SK-N-SH (cell line): Measurements from ENCODE around the gene FYTTD1. TPM values are rescaled to one million over a fixed set of nuclear protein-coding genes. Genes with fewer than 3 reads are reported as not detected.
"Not testable (repeated sequence)": the region's sequence is repeated elsewhere in the genome, so short reads cannot be mapped to it uniquely, and the experiment has no call there.

Experiments used
- CTCF ChIA-PET: fragments of 300-600, 350-600 bp; formaldehyde crosslinking; extraction: SDS; loops from one replicate; lab custom pipeline; 2021; lab: Yijun Ruan, JAX
- POLR2A ChIA-PET: fragments of 350-600 bp; sonication (Branson Sonifier 250); formaldehyde crosslinking; extraction: SDS; loops from one replicate; lab custom pipeline; 2020; ENCODE audit warnings: antibody characterized with exemption, inconsistent platforms; lab: Yijun Ruan, JAX
- DNase-seq: peaks from one replicate; pipeline ENCODE4 v3.0.0; 2012
- H2AFZ ChIP-seq: fragments of 200-600 bp; sonication (generic); 2 replicates; pipeline ENCODE4 v1.8.1; 2016; ENCODE audit warnings: antibody characterized with exemption, mild to moderate bottlenecking, low read depth
- H3F3A ChIP-seq: fragments of 200-600 bp; sonication (generic); replicated peaks from 2 replicates; pipeline ENCODE3; 2016; ENCODE audit warnings: antibody characterized with exemption, mild to moderate bottlenecking; ENCODE audit not compliant: insufficient read depth
- H3K27ac ChIP-seq, 2 experiments: fragments of 200-500 bp in 1 of 2; fragments of 200-600 bp in 1 of 2; sonication (Bioruptor generic) in 1 of 2; sonication (generic), shearing (Covaris generic) in 1 of 2; 2 replicates each; pipeline versions ENCODE4 v1.5.1 to v1.6.1; 2014 to 2016; ENCODE audit warnings: low read depth in 2 of 2, inconsistent platforms in 1 of 2, low read length in 1 of 2, mild to moderate bottlenecking in 1 of 2, mixed read lengths in 1 of 2
- H3K27me3 ChIP-seq: fragments of 200-600 bp; sonication (generic), shearing (Covaris generic); 2 replicates; pipeline ENCODE4 v1.6.1; 2016; ENCODE audit warnings: mixed run types; ENCODE audit not compliant: insufficient read depth
- H3K36me3 ChIP-seq, 2 experiments: fragments of 200-500 bp in 1 of 2; fragments of 200-600 bp in 1 of 2; sonication (Bioruptor generic) in 1 of 2; sonication (generic) in 1 of 2; replicated peaks in 1 of 2; 2 replicates each; pipeline versions ENCODE3 to v1.5.1; 2014 to 2016; ENCODE audit warnings: low read length in 1 of 2, mild to moderate bottlenecking in 1 of 2; ENCODE audit not compliant: insufficient read depth in 2 of 2, control insufficient read depth in 1 of 2
- H3K4me1 ChIP-seq, 2 experiments: fragments of 200-500 bp in 1 of 2; fragments of 200-600 bp in 1 of 2; sonication (Bioruptor generic) in 1 of 2; sonication (generic), shearing (Covaris generic) in 1 of 2; 2 replicates each; pipeline versions ENCODE4 v1.5.1 to v1.6.1; 2014 to 2016; ENCODE audit warnings: low read depth in 1 of 2, low read length in 1 of 2, mixed run types in 1 of 2; ENCODE audit not compliant: insufficient read depth in 2 of 2, control insufficient read depth in 1 of 2
- H3K4me2 ChIP-seq: fragments of 200-600 bp; sonication (generic), shearing (Covaris generic); 2 replicates; pipeline ENCODE4 v1.6.1; 2017; ENCODE audit warnings: mixed run types
- H3K4me3 ChIP-seq, 2 experiments: fragments of 200-500 bp in 1 of 2; fragments of 200-600 bp in 1 of 2; sonication (Bioruptor generic) in 1 of 2; sonication (generic), shearing (Covaris generic) in 1 of 2; 2 replicates each; pipeline versions ENCODE4 v1.5.1 to v1.8.1; 2014 to 2016; ENCODE audit warnings: low read depth in 2 of 2, inconsistent platforms in 1 of 2, low read length in 1 of 2, mild to moderate bottlenecking in 1 of 2, mixed read lengths in 1 of 2, moderate library complexity in 1 of 2
- H3K79me2 ChIP-seq: fragments of 200-600 bp; sonication (generic); 2 replicates; pipeline ENCODE4 v1.8.1; 2017; ENCODE audit warnings: mild to moderate bottlenecking; ENCODE audit not compliant: insufficient read depth
- H3K9ac ChIP-seq: fragments of 200-600 bp; sonication (generic); 2 replicates; pipeline ENCODE4 v1.6.1; 2017; ENCODE audit warnings: mixed run types
- H3K9me2 ChIP-seq: fragments of 200-600 bp; sonication (generic); 2 replicates; pipeline ENCODE4 v1.6.1; 2017; ENCODE audit warnings: mixed run types
- H3K9me3 ChIP-seq: fragments of 200-600 bp; sonication (generic); 2 replicates; pipeline ENCODE4 v1.6.1; 2017; ENCODE audit warnings: mixed run types, mild to moderate bottlenecking, moderate library complexity
- H4K20me1 ChIP-seq: fragments of 200-600 bp; sonication (generic); 2 replicates; pipeline ENCODE4 v1.6.1; 2017; ENCODE audit warnings: mild to moderate bottlenecking, mixed run types; ENCODE audit not compliant: insufficient read depth
- CTCF ChIP-seq: fragments of 200-600 bp; sonication (generic); IDR thresholded peaks from 2 replicates; pipeline ENCODE4 v1.6.1; 2017; ENCODE audit warnings: antibody characterized with exemption, mild to moderate bottlenecking, moderate library complexity
- FOXM1 ChIP-seq: IDR thresholded peaks from 2 replicates; pipeline ENCODE4 v1.4.0; 2012; ENCODE audit warnings: low read depth, mild to moderate bottlenecking
- GABPA ChIP-seq: IDR thresholded peaks from 2 replicates; pipeline ENCODE4 v1.4.0; 2012; ENCODE audit warnings: low read depth, mild to moderate bottlenecking
- GATA2 ChIP-seq: sonication (generic); formaldehyde crosslinking; IDR thresholded peaks from 2 replicates; pipeline ENCODE4 v1.5.0; 2020; ENCODE audit warnings: mild to moderate bottlenecking, missing genetic modification reagents
- RXRA ChIP-seq: IDR thresholded peaks from 2 replicates; pipeline ENCODE4 v1.4.0; 2012; ENCODE audit warnings: low read depth, mild to moderate bottlenecking, borderline replicate concordance
- WGBS: methylation state at CpG from one replicate; pipeline ENCODE4 v1.1.6; 2017; ENCODE audit warnings: low lambda C conversion rate; 5-methylcytosine and 5-hydroxymethylcytosine counted together
- polyA plus RNA-seq, 3 experiments: library from polyadenylated mRNA; depleted of rRNA; stranded (reverse); fragments of >200 nt; gene quantifications; 2 replicates each; pipeline ENCODE4 v1.2.3, GENCODE V29; 2012

Gene FYTTD1
- polyA plus RNA-seq, 1 of the 3 experiments (the other 2 are of a cell fraction), result 14.7 TPM

GRCh38 chr3:197701841-197702240 is 47.8 kb upstream of the FYTTD1 start:
- ChIA-PET CTCF (interaction anchor here (0.9 to 2.6 kb wide), 2 partner anchors 9 to 103 kb away, joined by 3 to 8 read pairs; no protein-coding TSS in a partner anchor), POLR2A (no interaction called here)
- Histone ChIP-seq H3K27ac (no peak overlapping the region), H3F3A (no peaks in the 10 kb centered on the region), H3K9me2 (no peaks in the 10 kb centered on the region), H3K36me3 (peaks cover 34 to 43% of the 10 kb centered on the region in 2 experiments), H3K4me2 (no peak overlapping the region), H4K20me1 (no peaks in the 10 kb centered on the region), H3K4me3 (no peak overlapping the region), H3K4me1 (peaks cover 0 to 3% of the 10 kb centered on the region in 2 experiments; a peak in 1 of 4 replicates), H3K27me3 (no peaks in the 10 kb centered on the region), H2AFZ (no peak overlapping the region), H3K79me2 (no peaks in the 10 kb centered on the region; the same call in 1 of the 2 replicates), H3K9me3 (no peaks in the 10 kb centered on the region)
- DNase-seq, result no peak
- TF ChIP-seq GATA2 (CRISPR knock-in tag), result no peak
- TF ChIP-seq, all 33 proteins: peak for 0
- H3K9ac ChIP-seq, result no peak overlapping the region
- WGBS, result 98% methylated on average over 4 of the region's 4 CpGs

GRCh38 chr3:197706658-197707057 is 43.0 kb upstream of the FYTTD1 start:
- Histone ChIP-seq H3K9me3 (no peaks in the 10 kb centered on the region), H3K79me2 (peaks cover 20% of the 10 kb centered on the region), H3F3A (peaks cover 8% of the 10 kb centered on the region), H3K9me2 (no peaks in the 10 kb centered on the region), H3K27me3 (no peaks in the 10 kb centered on the region), H3K27ac (no peak overlapping the region), H3K4me2 (no peak overlapping the region), H3K4me1 (peaks cover 0 to 6% of the 10 kb centered on the region in 2 experiments; a peak in 1 of 4 replicates), H3K9ac (no peak overlapping the region), H3K4me3 (no peak overlapping the region), H3K36me3 (peaks cover 11 to 12% of the 10 kb centered on the region in 2 experiments), H2AFZ (no peak overlapping the region), H4K20me1 (no peaks in the 10 kb centered on the region)
- 98% methylated on average over 7 of the region's 7 CpGs for WGBS
- ChIA-PET POLR2A (no interaction called here), CTCF (no interaction called here)
- DNase-seq, result no peak
- TF ChIP-seq CTCF (no peak), FOXM1 (no peak), RXRA (no peak)

GRCh38 chr3:197709135-197709534 is 40.5 kb upstream of the FYTTD1 start:
- TF ChIP-seq FOXM1 (no peak), GABPA (no peak)
- TF ChIP-seq, all 33 proteins: peak for 0
- Histone ChIP-seq H3K4me2 (no peak overlapping the region), H3K36me3 (peaks cover 4% of the 10 kb centered on the region in 2 experiments), H3K4me3 (no peak overlapping the region), H3K4me1 (peaks cover 6 to 18% of the 10 kb centered on the region in 2 experiments; a peak in 3 of 4 replicates), H3K9ac (no peak overlapping the region), H3F3A (peaks cover 28% of the 10 kb centered on the region), H3K9me3 (no peaks in the 10 kb centered on the region), H4K20me1 (no peaks in the 10 kb centered on the region), H3K9me2 (no peaks in the 10 kb centered on the region), H2AFZ (no peak overlapping the region), H3K79me2 (peaks cover 21% of the 10 kb centered on the region), H3K27me3 (no peaks in the 10 kb centered on the region), H3K27ac (no peak overlapping the region)
- ChIA-PET POLR2A (no interaction called here), CTCF (no interaction called here)
- no peak for DNase-seq
- WGBS, result 100% methylated on average over 9 of the region's 9 CpGs

GRCh38 chr3:197710965-197711364 is 38.7 kb upstream of the FYTTD1 start:
- DNase-seq, POLR2A ChIA-PET, H3K36me3 ChIP-seq, H3K9me3 ChIP-seq, H3K4me3 ChIP-seq, H3K9me2 ChIP-seq, H3K4me2 ChIP-seq, H3K27me3 ChIP-seq, H2AFZ ChIP-seq, H4K20me1 ChIP-seq, H3K9ac ChIP-seq: not testable (repeated sequence)
- Histone ChIP-seq H3F3A (peaks cover 28% of the 10 kb centered on the region), H3K4me1 (peaks cover 6 to 18% of the 10 kb centered on the region in 2 experiments; a peak in 3 of 4 replicates), H3K79me2 (peaks cover 30% of the 10 kb centered on the region), H3K27ac (peak overlapping the region in 1 of 2 experiments; percentile 98; a peak in 2 of 4 replicates)
- 88% methylated on average over 5 of the region's 5 CpGs for WGBS
- CTCF ChIA-PET, result interaction anchor here (1.3 kb wide), 1 partner anchor 9 kb away, joined by 3 read pairs; no protein-coding TSS in a partner anchor
